Right ventricle myocardium inferior (tissue), 1 donor: ENCODE measurements around the gene SLC13A4. TPM values are rescaled to one million over a fixed set of nuclear protein-coding genes. Genes with fewer than 3 reads are reported as not detected.
"Not testable (repeated sequence)": the region's sequence is repeated elsewhere in the genome, so short reads cannot be mapped to it uniquely, and the experiment has no call there.

Experiments
- ATAC-seq: fragments of 200-7000 bp; cut with Tn5 transposase; one replicate; pipeline ENCODE4 v1.9.1; 2020; ENCODE audit warnings: mild to moderate bottlenecking, moderate library complexity
- DNase-seq: peaks from one replicate; pipeline ENCODE4 v3.0.0; 2021; ENCODE audit errors: missing footprints
- intact Hi-C: fragments of 100-400 bp; cut with DNase I; formaldehyde crosslinking; loops from one replicate; pipeline ENCODE4 v1.11.0; 2022
- long read RNA-seq: library from polyadenylated mRNA; unstranded; transcript quantifications from one replicate; pipeline ENCODE4 v2.0.0, GENCODE V29; 2021
- total RNA-seq: library from RNA; stranded (reverse); fragmentation: NEBNext Ultra II Directional; extraction: Animal tissue kit (Norgen Biotek cat#: 25700); gene quantifications from one replicate; pipeline ENCODE4 v1.2.1, GENCODE V29; 2021
- donor health status: DM: no; HTN: yes; CAD: no; lungs with severe emphysema.

The SLC13A4 gene, protein sequence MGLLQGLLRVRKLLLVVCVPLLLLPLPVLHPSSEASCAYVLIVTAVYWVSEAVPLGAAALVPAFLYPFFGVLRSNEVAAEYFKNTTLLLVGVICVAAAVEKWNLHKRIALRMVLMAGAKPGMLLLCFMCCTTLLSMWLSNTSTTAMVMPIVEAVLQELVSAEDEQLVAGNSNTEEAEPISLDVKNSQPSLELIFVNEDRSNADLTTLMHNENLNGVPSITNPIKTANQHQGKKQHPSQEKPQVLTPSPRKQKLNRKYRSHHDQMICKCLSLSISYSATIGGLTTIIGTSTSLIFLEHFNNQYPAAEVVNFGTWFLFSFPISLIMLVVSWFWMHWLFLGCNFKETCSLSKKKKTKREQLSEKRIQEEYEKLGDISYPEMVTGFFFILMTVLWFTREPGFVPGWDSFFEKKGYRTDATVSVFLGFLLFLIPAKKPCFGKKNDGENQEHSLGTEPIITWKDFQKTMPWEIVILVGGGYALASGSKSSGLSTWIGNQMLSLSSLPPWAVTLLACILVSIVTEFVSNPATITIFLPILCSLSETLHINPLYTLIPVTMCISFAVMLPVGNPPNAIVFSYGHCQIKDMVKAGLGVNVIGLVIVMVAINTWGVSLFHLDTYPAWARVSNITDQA
- not detected for total RNA-seq
- long read RNA-seq = 0 reads

DNA sequence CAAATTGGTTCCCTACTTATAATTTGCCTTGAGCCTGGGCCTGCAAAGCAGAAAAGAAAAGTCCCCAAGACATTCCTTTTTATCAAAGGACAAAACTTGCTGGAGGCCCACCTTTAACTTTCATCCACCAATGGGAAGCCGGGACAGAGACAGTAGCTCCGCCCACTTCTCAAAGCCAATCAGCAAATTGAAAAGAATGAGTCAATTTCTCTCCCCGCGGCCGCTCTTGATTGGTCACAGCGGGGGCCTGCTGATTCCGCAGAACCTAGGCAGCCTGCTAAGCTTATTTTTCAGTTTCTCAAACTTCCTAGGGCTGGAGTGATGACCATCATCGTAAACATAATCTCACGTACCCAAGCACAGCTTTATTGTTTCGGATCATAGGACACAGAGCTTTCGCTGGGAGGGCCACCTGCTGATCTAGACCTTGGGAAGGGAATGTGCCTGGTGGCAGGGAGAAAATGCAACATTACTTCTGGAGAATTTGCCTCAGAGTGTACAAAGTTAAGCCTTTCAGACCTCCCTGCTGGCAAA, at the start of gene SLC13A4:
TSS of gene SLC13A4 (minus strand) at position 51 of the 534 bp plus-strand sequence. CDS start 690 bp downstream, outside the sequence.
- ATAC-seq (no peak), DNase-seq (no peak)
- intact Hi-C loops = no loop called here

DNA sequence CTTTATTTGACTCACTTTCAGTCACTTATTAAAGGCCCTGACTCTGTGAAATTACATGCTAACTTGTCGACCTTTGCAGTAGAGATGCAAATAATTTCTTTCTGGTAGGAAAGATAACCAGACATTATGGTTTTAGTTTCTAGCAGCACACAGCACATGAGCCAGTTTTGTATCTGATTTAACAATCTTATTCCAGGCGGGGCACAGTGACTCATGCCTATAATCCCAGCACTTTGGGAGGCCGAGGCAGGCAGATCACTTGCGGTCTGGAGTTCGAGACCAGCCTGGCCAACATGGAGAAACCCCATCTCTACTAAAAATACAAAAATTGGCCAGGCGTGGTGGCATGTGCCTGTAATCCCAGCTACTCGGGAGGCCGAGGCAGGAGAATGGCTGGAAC, 47.9 kb upstream of the SLC13A4 start:
- DNase-seq, ATAC-seq, intact Hi-C loops: not testable (repeated sequence)

DNA sequence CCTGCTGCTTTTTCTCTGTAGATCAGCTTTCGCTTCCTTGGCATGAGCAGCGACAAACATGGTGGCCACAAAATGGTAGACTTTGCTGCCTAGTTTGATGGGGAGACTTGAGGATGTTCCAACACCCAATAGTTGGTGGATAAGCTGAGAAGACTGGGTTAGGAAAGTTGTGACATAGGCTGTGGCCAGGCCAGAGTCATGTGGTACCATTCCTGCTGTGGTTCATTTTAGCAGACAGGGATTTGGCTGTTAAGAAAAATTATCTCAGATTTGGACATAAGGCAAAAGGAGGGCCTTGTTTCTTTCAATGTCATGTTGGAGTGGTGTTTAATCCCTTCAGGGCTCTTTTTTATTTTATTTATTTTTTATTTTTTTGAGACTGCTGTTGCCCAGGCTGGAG, 47.2 kb upstream of the SLC13A4 start:
- ATAC-seq = peak; percentile 72
- intact Hi-C loops = no loop called here
- DNase-seq = no peak

DNA sequence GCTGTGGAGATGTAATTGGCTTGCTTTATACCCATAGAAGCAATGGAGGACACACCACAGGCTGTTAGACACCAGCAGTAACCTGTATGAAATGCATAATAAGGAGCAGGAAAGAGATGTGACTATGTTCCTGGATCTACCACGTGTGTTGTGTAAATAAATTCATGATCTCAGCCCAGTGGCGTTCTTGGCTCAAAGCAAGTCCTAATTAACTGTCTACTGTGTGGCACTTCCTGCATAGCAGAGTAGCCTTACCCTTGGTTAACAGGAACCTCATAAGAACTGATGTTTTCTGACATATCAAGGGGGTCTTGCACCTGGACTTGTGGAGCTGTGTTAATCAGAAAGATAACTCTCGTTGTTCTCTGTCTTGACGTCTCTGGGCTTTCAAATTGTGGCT, 46.3 kb upstream of the SLC13A4 start:
- ATAC-seq = peak; percentile 79
- DNase-seq = no peak
- intact Hi-C loops = no loop called here

DNA sequence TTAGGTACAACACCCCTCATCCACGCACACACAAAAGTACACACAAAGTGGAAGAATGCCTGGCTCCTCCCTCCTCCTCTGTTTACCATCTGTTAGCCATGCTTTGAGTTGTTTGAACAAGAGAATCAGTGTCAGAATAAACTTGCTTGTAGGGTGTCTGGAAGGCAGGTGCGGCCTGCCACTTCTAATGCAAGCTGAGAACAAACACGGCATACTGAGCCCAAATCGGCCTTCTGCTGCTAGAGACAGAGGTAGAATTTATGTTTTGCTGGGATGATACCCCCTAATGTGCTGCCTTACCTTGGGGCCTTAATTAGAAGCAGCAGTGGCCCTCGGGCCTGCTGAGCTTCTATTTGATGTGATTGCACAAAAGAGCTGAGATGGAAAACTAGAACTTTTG, 45.5 kb upstream of the SLC13A4 start:
- ATAC-seq = no peak
- intact Hi-C loops = no loop called here
- no peak for DNase-seq

DNA sequence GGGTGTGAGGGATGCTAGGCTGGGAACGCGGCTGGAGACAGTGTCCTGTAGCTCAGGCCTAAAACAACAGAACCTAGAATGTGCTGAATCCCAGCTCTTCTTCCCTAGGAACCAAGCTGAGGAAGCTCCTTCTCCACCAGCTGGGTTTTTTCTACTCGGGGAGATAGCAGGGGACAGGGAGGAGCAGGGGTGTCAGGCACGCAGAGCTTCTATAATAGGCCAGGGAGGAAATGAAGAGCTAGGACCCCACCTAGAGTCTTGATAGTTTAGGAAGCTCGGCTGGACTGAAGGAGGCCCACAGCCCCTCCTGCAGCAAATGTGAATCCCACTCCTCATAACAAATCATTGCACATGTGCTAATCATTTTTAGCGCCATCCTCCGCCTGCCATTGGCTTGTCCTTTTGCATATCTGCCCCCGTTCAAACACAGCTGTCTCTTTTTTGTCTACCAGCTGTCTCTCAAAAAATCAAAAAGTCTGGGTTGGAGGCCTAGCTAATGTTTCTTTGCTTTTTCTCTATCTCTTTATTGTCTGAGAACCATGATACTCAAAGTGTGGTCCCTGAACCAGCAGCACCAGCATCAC, 44.7 kb upstream of the SLC13A4 start:
- DNase-seq (no peak), ATAC-seq (no peak)
- intact Hi-C loops = no loop called here

DNA sequence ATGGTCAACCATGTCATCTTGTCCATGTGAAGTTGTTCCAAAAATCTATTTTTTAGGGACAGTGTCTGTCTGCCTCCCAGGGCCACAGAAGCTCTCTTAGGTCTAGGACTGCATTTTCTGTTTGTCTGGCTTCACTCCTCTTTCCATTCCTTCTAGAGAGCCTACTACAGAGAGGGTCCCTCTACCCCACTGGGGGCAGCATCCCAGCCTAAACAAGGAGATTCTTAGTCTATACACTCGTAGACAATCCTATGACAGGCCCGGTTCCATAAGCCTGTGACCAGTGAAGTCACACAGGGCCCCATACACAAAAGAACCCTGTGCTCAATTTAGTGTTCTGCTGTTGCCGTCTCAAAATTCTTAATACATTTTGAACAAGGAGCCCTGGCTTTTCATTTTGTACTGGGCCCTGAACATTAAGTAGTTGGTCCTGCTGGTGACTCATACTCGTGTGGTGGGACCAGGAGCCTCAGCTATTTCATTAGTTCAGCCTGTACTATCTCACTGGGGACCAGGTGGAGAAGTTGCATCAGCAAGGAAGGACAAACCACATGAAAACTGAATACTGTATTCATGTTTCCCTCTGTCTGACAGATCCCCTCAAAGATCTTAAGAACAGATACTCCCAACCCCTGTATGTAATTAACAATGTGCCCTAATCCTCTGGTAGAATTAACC, 44.1 kb upstream of the SLC13A4 start:
- no peak for DNase-seq
- no peak for ATAC-seq
- intact Hi-C loops = no loop called here

DNA sequence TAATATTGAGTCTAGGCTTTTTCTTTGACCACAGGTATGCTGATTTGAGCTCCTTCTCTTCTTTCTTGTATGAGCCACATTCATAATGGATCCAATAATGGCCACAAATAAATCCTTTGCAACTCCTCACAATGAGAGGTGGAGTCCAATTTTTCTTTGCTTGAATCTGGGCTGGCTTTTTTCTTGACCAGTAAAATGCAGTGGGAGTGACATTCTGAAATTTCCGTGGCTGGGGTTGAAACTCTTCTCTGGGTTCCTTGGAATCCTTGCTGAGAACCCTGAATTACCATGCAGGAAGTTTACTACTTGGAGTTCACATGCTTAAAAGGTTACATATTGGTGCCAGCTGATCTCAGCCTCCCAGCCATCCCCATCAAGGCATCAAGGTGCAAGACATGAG, 43.1 kb upstream of the SLC13A4 start:
- DNase-seq (no peak), ATAC-seq (no peak)
- intact Hi-C loops = no loop called here

DNA sequence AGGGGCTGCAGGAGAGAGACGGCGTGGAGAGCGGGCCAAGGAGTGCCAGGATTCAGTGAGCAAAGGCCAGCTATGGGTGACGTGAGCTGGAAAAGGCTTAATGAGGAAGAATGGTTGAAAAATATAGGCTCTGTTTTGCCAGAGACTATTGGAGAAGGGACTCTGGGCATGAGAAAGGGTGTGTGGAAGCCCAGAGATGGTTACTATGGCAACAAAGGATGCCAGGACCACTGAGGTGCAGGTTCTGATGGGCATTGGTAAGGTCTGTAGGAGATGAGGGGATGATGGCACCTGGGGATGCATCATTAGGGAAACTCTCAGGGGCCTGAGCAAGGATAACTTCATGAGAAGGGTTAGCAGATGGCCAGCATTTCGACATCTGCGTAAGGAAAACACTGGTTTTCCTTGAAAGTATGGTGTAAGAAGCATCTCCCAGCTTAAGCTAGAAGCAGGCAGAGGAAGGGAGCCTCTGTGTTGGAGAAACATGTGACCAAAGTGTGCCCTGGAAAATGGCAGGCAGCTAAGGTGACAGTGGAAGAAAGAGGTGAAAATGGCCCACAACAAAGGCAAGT, 42.2 kb upstream of the SLC13A4 start:
- DNase-seq (no peak), ATAC-seq (no peak)
- intact Hi-C loops = no loop called here

DNA sequence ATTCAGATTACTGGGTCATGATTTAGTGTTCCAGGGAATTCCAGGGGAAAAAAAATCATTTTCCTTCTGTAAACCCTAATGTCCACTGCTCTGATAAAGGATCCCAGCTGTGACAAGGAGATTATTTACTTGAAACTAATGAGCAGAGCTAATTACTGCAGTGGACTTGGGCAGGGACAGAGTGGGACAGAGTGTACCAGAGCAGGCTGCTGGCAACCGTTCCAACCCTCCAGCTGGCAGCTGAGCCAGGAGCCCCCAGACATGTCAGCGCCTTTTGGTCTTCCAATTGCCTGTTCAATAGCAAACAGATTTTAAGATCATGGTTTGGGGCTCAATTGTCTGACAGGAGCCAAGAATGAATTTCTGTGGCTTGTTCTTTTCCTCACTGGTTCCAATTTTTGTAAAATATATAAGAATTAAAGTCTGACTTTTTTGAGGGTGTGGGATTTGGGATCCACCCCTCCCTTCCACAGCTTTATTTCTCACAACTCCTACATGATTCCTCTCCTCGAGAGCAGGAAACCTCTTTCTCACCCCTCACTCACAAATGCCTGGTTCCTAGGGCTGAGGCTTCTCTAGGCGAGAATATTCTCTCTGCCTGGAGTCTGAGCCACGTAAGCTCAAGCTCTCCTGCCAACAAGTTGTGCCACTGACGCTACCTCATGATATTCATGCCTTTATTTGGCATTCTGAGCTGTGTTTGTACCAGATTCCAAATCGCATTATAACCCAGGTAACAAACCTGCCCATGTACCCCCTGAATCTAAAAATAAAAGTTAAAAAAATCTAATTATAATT, 41.2 kb upstream of the SLC13A4 start:
- intact Hi-C loops = loop anchor here (2.0 kb wide), 1 partner anchor 20 kb away; the partner anchor contains the start of gene FAM180A
- peak; percentile 88 for ATAC-seq
- DNase-seq = peak; percentile 75

DNA sequence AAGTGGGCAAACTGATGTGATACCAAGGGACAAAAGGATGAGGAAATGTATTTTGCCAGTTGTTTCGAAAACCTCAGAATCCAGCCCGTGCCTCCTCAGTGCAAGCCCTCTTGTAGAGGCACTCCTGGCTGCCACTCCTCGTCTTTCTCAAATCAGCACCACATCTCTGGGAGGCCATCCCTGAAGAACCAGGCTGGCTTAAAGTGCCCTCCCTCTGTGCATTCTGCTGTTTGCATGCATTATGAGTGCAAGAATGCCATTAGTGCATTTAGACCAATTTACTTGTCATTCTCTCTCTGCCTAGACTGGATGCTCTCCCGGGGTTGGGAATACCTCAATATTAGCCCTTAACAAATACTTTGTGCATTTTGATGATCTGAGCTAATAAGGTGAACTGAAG, 40.5 kb upstream of the SLC13A4 start:
- ATAC-seq (no peak), DNase-seq (no peak)
- intact Hi-C loops = loop anchor here (2.0 kb wide), 1 partner anchor 20 kb away; the partner anchor contains the start of gene FAM180A

DNA sequence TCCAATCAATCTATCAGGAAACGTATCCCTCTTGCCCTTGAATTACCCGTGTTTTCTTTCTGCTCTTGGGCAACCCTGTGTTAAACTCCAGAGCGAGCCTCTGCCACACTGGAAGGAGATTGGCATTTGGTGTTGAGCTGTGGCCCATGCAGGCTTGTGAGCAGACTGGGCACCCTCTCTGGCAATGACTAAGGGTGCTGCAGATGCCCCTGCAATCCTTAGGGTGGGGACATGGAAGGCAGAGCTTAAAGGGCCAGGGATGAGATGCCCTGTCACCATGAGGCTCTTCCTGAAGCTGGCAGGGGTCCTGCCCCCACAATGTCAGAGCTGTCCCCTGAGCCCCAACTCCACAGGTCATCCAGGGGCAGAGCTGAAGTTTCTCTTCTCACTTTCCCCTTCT, 40.1 kb upstream of the SLC13A4 start:
- intact Hi-C loops = loop anchor here (2.0 kb wide), 1 partner anchor 19 kb away; the partner anchor contains the start of gene FAM180A
- no peak for DNase-seq
- peak; percentile 41 for ATAC-seq

DNA sequence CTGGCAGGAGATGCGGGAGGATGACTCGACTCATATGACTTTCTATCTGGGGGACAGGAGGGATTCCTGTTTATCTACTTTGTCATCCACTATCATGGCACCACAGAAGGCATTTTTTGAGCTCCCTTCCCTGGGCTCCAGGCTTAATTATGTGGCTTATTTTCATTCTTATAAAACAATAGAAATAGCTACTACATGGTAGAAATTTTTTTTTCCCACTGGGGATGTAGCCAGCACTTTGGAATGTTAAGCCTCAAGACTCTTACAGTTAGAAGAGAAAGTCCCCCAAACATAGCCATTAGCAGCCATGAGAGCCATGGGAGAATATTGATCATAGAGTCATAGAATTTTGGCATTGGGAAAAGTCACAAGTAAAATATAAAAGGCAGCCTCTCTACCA, 35.3 kb upstream of the SLC13A4 start:
- no peak for ATAC-seq
- no peak for DNase-seq
- intact Hi-C loops = no loop called here

DNA sequence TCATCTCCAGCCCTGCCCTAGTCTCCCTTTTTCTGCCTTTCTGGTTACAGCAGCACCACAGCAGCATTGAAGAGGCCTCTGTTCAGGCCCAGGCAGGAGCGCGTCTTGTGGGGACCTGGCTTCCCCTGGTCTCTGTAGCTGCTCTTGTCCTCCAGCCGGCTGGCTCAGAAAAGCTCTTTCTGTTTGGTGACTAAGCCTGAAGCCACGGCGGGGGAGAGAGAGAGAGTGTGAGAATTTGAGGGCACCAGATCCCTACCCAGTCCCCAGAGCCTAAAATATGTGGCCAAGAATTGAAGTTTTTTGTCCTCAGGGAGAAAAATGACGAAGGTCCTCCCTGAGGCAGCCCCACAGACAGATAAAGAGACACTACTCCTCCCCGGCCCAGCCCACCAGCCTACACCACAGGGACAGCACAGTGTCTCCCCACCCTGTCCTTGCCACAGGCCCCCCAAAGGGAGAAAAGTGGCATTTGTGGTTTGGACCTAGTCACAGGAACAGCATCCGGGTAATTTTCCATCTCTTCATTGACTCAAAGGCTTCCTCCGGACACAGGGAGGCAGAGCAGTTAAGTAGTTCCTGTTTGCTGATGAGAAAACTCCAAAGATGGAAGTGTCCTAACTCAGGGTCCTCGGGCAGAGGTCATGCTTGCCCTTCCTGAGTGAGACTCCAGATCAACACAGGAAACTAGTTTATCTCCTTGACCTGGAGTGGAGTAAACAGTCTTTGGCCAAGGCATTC, 33.9 kb upstream of the SLC13A4 start:
- DNase-seq = no peak
- intact Hi-C loops = no loop called here

DNA sequence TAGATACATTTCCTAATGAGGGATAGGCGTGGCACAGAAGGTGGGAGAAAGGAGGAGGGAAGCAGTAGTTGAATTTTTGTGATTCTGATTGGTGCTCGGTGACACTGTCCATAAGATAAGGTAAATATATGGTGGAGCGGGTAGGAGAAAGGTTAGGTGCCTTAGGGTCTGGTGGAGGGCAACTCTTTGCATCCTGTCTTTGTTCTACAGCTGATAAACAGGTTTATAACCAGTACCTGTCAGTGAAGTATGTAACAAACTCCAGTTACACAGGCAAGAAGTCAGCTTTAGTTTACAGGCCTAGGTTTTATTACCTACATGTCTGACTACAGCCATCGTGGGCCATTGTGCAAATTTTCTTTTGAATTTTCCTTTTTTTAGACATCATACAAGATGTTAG, 31.5 kb upstream of the SLC13A4 start:
- ATAC-seq (no peak), DNase-seq (no peak)
- intact Hi-C loops = loop anchor here (5.0 kb wide), 1 partner anchor 87 kb away; no protein-coding TSS in a partner anchor

More for the DNA sequence above, 33.9 kb upstream of the SLC13A4 start:
- no peak for ATAC-seq

DNA sequence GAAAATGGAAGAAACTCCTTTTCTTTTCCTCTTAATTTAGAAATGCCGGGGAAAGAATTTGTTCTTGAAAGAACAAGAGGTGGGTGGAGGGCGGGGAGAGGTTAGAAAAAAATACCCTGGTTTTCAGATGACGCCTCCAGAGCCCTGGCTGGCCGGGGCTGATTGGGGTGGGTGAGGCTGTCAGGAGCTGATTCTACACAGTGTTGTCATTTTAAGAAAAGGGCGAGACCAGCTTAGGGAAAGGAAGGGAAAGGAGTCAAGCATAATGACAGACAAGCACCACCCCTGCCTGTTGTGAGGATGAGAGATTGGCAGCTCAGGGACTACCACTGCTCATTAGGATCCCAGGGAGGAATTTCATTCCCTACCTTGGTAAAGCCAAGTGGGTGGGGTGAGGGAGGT, 30.5 kb upstream of the SLC13A4 start:
- intact Hi-C loops = loop anchor here (5.0 kb wide), 1 partner anchor 86 kb away; no protein-coding TSS in a partner anchor
- DNase-seq = no peak
- ATAC-seq = peak; percentile 42
